Measurements from ENCODE around the gene CBFA2T2.
"Not testable (repeated sequence)": the region's sequence is repeated elsewhere in the genome, so short reads cannot be mapped to it uniquely, and the experiment has no call there.

Gene CBFA2T2

GRCh38 chr20:33524261-33524660, 34.4 kb downstream of the CBFA2T2 start:
- no peak for TF ChIP-seq CTCF (IDR thresholded peaks at IDR 0.05)
- DNase-seq, result no peak
- H3K27me3 ChIP-seq, result no peaks in the 10 kb centered on the region
- no peaks in the 10 kb centered on the region for H3K9me3 ChIP-seq
- no peak overlapping the region for H3K27ac ChIP-seq
- intact Hi-C loops (cut with DNase I; ENCODE audit: low total_unique reads), result no loop called here
- H3K4me3 ChIP-seq, result no peak overlapping the region
- peaks cover 0 to 6% (median 5%) of the 10 kb centered on the region in 3 donors for H3K36me3 ChIP-seq
- H3K4me1 ChIP-seq, result peaks cover 0 to 8% (median 0%) of the 10 kb centered on the region in 4 donors

GRCh38 chr20:33526769-33527168, 36.9 kb downstream of the CBFA2T2 start:
- no peak for TF ChIP-seq CTCF (IDR thresholded peaks at IDR 0.05)
- intact Hi-C loops (cut with DNase I; ENCODE audit: low total_unique reads), result no loop called here

GRCh38 chr20:33531047-33531877, 41.4 kb downstream of the CBFA2T2 start:
- H3K36me3 ChIP-seq, result no peaks in the 10 kb centered on the region
- peaks cover 0 to 37% (median 14%) of the 10 kb centered on the region in 4 donors for H3K4me1 ChIP-seq
- intact Hi-C loops (cut with DNase I; ENCODE audit: low total_unique reads), result no loop called here
- no peak for TF ChIP-seq CTCF (IDR thresholded peaks at IDR 0.05)
- peak overlapping the region in 1 of 2 donors; percentile 42 for H3K27ac ChIP-seq
- H3K27me3 ChIP-seq, result no peaks in the 10 kb centered on the region
- DNase-seq, result no peak
- no peaks in the 10 kb centered on the region for H3K9me3 ChIP-seq
- H3K4me3 ChIP-seq, result no peak overlapping the region

More at GRCh38 chr20:33526769-33527168, 36.9 kb downstream of the CBFA2T2 start:
- no peak for DNase-seq
- no peaks in the 10 kb centered on the region for H3K27me3 ChIP-seq
- peaks cover 0 to 6% (median 5%) of the 10 kb centered on the region in 3 donors for H3K36me3 ChIP-seq
- no peaks in the 10 kb centered on the region for H3K9me3 ChIP-seq
- H3K27ac ChIP-seq, result no peak overlapping the region
- peaks cover 0 to 29% (median 10%) of the 10 kb centered on the region in 4 donors for H3K4me1 ChIP-seq
- H3K4me3 ChIP-seq, result no peak overlapping the region

GRCh38 chr20:33531885-33532284, 42.0 kb downstream of the CBFA2T2 start:
- TF ChIP-seq CTCF (IDR thresholded peaks at IDR 0.05), result no peak
- no peaks in the 10 kb centered on the region for H3K27me3 ChIP-seq
- intact Hi-C loops (cut with DNase I; ENCODE audit: low total_unique reads), result no loop called here
- H3K4me1 ChIP-seq, result peaks cover 0 to 37% (median 14%) of the 10 kb centered on the region in 4 donors
- DNase-seq, result no peak
- H3K9me3 ChIP-seq, result no peaks in the 10 kb centered on the region
- H3K4me3 ChIP-seq, result no peak overlapping the region
- peak overlapping the region in 1 of 2 donors; percentile 42 for H3K27ac ChIP-seq
- no peaks in the 10 kb centered on the region for H3K36me3 ChIP-seq

GRCh38 chr20:33532753-33533459, 43.0 kb downstream of the CBFA2T2 start:
- Histone ChIP-seq H3K9me3 (no peaks in the 10 kb centered on the region), H3K27me3 (no peaks in the 10 kb centered on the region), H3K4me3 (no peak overlapping the region), H3K27ac (no peak overlapping the region), H3K4me1 (peaks cover 0 to 37% (median 14%) of the 10 kb centered on the region in 4 donors), H3K36me3 (no peaks in the 10 kb centered on the region)
- intact Hi-C loops (cut with DNase I; ENCODE audit: low total_unique reads), result no loop called here
- no peak for TF ChIP-seq CTCF (IDR thresholded peaks at IDR 0.05)
- DNase-seq, result no peak

- peaks cover 0 to 37% (median 16%) of the 10 kb centered on the region in 4 donors for H3K4me1 ChIP-seq
- H3K27me3 ChIP-seq; H3K27ac ChIP-seq; H3K4me3 ChIP-seq; H3K36me3 ChIP-seq; intact Hi-C loops (cut with DNase I; ENCODE audit: low total_unique reads); DNase-seq; H3K9me3 ChIP-seq: not testable (repeated sequence)
Measured at GRCh38 chr20:33535717-33536116, 45.8 kb downstream of the CBFA2T2 start.

Measured in tibial artery (tissue), 4 donors.